Muscle layer of duodenum (tissue), 2 donors: ENCODE measurements around the gene VWA3B.
"Not testable (repeated sequence)": the region's sequence is repeated elsewhere in the genome, so short reads cannot be mapped to it uniquely, and the experiment has no call there.

Experiments
- H3K27ac ChIP-seq: one replicate; pipeline ENCODE4 v1.7.0; 2013; ENCODE audit warnings: mild to moderate bottlenecking, low read length
- H3K27me3 ChIP-seq: one replicate; pipeline ENCODE4 v1.7.0; 2013; ENCODE audit warnings: low read depth, mild to moderate bottlenecking, control low read depth, low read length
- H3K36me3 ChIP-seq, 2 donors: one replicate each; pipeline ENCODE4 v1.7.0; 2013; ENCODE audit warnings: low read length in 2 of 2, control low read depth in 1 of 2, mild to moderate bottlenecking in 1 of 2; ENCODE audit not compliant: insufficient read depth in 2 of 2, control insufficient read depth in 1 of 2
- H3K4me1 ChIP-seq, 2 donors: one replicate each; pipeline ENCODE4 v1.7.0; 2013; ENCODE audit warnings: low read length in 2 of 2, mild to moderate bottlenecking in 2 of 2, control low read depth in 1 of 2, moderate library complexity in 1 of 2; ENCODE audit not compliant: insufficient read depth in 2 of 2, control insufficient read depth in 1 of 2
- H3K4me3 ChIP-seq, 2 donors: one replicate each; pipeline ENCODE4 v1.7.0; 2013; ENCODE audit warnings: low read length in 2 of 2, low read depth in 1 of 2, mild to moderate bottlenecking in 1 of 2
- H3K9me3 ChIP-seq, 2 donors: one replicate each; pipeline ENCODE4 v1.7.0; 2013; ENCODE audit warnings: low read length in 2 of 2, control low read depth in 1 of 2, mild to moderate bottlenecking in 1 of 2; ENCODE audit not compliant: control insufficient read depth in 1 of 2
- donor health status: healthy.

The VWA3B gene

GRCh38 chr2:98088261-98088660, 1.3 kb downstream of the VWA3B start:
- Histone ChIP-seq H3K27me3 (no peaks in the 10 kb centered on the region), H3K4me3 (no peak overlapping the region)

GRCh38 chr2:98089941-98090340, 3.0 kb downstream of the VWA3B start:
- Histone ChIP-seq H3K9me3 (no peaks in the 10 kb centered on the region), H3K4me1 (peaks cover 0 to 12% of the 10 kb centered on the region in 2 donors)

More at GRCh38 chr2:98088261-98088660, 1.3 kb downstream of the VWA3B start:
- Histone ChIP-seq H3K4me1 (peaks cover 0 to 12% of the 10 kb centered on the region in 2 donors), H3K27ac (no peak overlapping the region), H3K9me3 (no peaks in the 10 kb centered on the region), H3K36me3 (no peaks in the 10 kb centered on the region)

DNA sequence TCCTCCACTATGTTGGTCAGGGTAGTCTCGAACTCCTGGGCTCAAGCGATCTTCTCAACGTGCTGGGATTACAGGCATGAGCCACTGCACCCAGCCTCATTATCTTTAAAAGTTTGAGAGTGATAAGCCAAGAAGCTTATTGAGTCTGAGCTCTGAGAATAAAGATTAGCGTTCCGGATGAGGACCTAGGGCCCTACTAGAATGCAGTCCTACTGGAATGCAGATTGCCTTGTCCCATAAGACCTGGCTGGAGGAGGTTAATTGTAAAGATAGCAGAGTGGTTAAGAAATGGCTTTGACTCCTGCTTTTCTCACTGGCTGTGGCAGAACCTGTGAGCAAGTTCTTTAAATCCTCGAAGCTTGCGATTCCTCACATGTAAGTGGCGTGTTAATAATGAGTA, 4.0 kb downstream of the VWA3B start:
- peaks cover 0 to 12% of the 10 kb centered on the region in 2 donors for H3K4me1 ChIP-seq
- H3K4me3 ChIP-seq, result no peak overlapping the region
- H3K9me3 ChIP-seq, result peaks cover 0 to 4% of the 10 kb centered on the region in 2 donors
- H3K27me3 ChIP-seq, result no peaks in the 10 kb centered on the region
- no peaks in the 10 kb centered on the region for H3K36me3 ChIP-seq
- H3K27ac ChIP-seq, result no peak overlapping the region

More at GRCh38 chr2:98089941-98090340, 3.0 kb downstream of the VWA3B start:
- H3K27ac ChIP-seq, result no peak overlapping the region
- H3K4me3 ChIP-seq, result no peak overlapping the region
- H3K36me3 ChIP-seq, result no peaks in the 10 kb centered on the region
- no peaks in the 10 kb centered on the region for H3K27me3 ChIP-seq

DNA sequence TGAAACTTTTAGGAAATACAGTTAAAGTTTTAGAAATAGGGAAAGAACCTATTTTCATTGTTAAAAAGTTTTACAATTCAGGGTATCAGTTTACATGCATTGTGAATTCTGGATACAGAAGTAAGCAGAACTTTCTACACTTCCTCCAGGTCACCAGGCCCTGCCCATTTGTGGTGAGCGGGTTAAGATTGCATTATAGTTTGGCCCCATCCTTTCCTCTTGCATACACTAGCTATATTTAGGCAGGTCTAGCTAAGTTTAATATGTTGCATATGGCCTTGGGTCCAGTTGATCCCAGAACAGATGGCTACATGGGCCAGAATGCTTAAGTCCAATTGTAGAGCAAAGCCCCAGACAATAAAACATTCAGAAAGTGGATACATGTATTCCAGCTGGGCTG, 4.8 kb downstream of the VWA3B start:
- H3K36me3 ChIP-seq, result no peaks in the 10 kb centered on the region
- H3K27ac ChIP-seq, result no peak overlapping the region
- no peak overlapping the region for H3K4me3 ChIP-seq
- peaks cover 0 to 5% of the 10 kb centered on the region in 2 donors for H3K4me1 ChIP-seq
- no peaks in the 10 kb centered on the region for H3K27me3 ChIP-seq
- H3K9me3 ChIP-seq, result peaks cover 0 to 6% of the 10 kb centered on the region in 2 donors

- Histone ChIP-seq H3K36me3 (no peaks in the 10 kb centered on the region), H3K9me3 (peaks cover 0 to 6% of the 10 kb centered on the region in 2 donors), H3K27me3 (no peaks in the 10 kb centered on the region), H3K4me1 (no peaks in the 10 kb centered on the region), H3K27ac (no peak overlapping the region), H3K4me3 (no peak overlapping the region)
These were observed 6.2 kb downstream of the VWA3B start for GRCh38 chr2:98093146-98093545.

DNA sequence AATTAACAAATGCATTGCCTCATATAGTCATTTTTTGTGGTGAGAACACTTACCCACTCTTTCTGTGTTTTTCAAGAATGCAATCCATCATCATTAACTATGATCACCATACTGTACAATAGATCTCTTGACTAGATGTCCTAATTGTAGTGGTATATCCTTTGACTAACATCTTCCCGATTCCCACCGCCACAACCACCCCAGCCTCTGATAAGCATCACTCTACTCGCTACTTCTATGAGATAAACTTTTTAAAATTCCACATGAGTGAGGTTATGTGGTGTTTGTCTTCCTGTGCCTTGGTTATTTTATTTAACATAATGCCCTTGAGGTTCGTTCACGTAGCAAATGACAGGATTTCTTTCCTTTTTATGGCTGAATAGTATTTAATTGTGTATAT, 6.6 kb downstream of the VWA3B start:
- Histone ChIP-seq H3K36me3 (no peaks in the 10 kb centered on the region), H3K27me3 (no peaks in the 10 kb centered on the region), H3K4me3 (no peak overlapping the region), H3K9me3 (peaks cover 0 to 6% of the 10 kb centered on the region in 2 donors), H3K27ac (no peak overlapping the region), H3K4me1 (no peaks in the 10 kb centered on the region)

DNA sequence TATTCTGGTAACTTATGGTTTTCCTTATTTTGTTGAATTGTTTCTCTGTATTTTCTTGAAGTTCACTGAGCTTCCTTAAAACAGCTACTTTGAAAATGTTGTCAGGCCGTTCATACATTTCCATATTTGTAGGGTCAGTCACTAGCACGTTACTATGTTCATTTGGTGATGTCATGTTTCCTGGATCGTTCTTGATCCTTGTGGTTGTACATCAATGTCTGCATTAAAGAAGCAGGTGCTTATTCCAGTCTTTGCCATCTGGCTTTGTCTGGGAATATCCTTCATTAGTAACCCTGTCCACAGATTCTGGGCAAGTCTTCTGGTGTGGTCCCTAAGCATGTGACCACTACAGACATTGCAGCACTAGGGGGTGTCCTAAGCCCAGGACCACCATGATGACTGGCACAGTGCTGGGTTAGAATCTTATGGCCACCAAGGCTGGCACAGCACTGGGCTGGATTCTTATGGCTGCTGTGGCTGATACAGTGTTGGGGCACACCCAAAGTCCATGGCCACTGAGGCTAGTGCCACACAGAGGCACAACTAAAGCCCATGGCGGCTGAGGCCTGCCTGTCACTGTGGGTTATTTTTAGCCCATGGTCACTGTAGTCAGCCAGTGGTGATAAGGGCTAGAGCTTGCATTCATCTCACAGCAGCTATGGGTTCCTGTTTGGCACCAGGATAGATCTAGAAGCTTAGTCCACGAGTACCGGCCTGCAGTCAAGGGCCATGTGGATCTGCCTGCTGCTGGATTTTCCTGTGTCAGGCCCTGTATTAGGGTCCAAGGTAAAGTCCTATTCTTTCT, 13.2 kb downstream of the VWA3B start:
- Histone ChIP-seq H3K27ac (no peak overlapping the region), H3K27me3 (no peaks in the 10 kb centered on the region), H3K4me1 (no peaks in the 10 kb centered on the region), H3K9me3 (peaks cover 0 to 10% of the 10 kb centered on the region in 2 donors), H3K36me3 (no peaks in the 10 kb centered on the region), H3K4me3 (no peak overlapping the region)

- not testable (repeated sequence) for H3K36me3 ChIP-seq, H3K4me3 ChIP-seq, H3K9me3 ChIP-seq, H3K4me1 ChIP-seq, H3K27me3 ChIP-seq, H3K27ac ChIP-seq
These were observed 15.3 kb downstream of the VWA3B start for GRCh38 chr2:98102315-98102714.

DNA sequence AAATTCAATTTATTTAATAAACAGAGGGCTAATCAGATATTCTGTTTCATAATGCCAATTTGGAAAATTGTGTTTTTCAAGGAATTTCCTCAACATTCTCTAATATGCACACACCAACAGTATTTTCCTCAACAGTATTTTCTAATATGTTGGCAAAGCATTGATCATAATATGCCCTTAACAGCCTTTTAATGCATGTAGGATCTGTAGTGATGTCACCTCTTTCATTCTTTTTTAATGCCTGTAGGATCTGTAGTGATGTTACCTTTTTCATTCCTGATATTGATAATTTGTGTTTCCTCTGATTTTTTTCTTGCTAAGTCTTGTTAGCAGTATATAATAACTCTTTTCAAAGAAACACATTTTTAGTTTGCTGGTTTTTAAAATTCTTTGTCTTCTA, 15.9 kb downstream of the VWA3B start:
- no peaks in the 10 kb centered on the region for H3K4me1 ChIP-seq
- no peak overlapping the region for H3K27ac ChIP-seq
- peaks cover 0 to 3% of the 10 kb centered on the region in 2 donors for H3K9me3 ChIP-seq
- H3K27me3 ChIP-seq, result no peaks in the 10 kb centered on the region
- H3K36me3 ChIP-seq, result no peaks in the 10 kb centered on the region
- H3K4me3 ChIP-seq, result no peak overlapping the region

- Histone ChIP-seq H3K4me1 (no peaks in the 10 kb centered on the region), H3K27ac (no peak overlapping the region), H3K36me3 (no peaks in the 10 kb centered on the region), H3K27me3 (no peaks in the 10 kb centered on the region), H3K4me3 (no peak overlapping the region), H3K9me3 (no peaks in the 10 kb centered on the region)
These were observed 21.1 kb downstream of the VWA3B start for GRCh38 chr2:98108110-98108509.

GRCh38 chr2:98110741-98111140, 23.8 kb downstream of the VWA3B start:
- Histone ChIP-seq H3K36me3 (no peaks in the 10 kb centered on the region), H3K27ac (no peak overlapping the region), H3K27me3 (no peaks in the 10 kb centered on the region), H3K4me3 (no peak overlapping the region), H3K9me3 (no peaks in the 10 kb centered on the region), H3K4me1 (no peaks in the 10 kb centered on the region)
